GM18858 (cell line): ENCODE data around the gene CRTC2.

ENCODE experiments used
- ATAC-seq: cut with Tn5 transposase; IDR thresholded peaks from one replicate; pipeline ENCODE4 v1.9.1; 2021; ENCODE audit not compliant: unreplicated experiment

Gene CRTC2

GRCh38 chr1:153976819-153977249 is 18.4 kb upstream of the CRTC2 start:
- ATAC-seq, result no peak

DNA sequence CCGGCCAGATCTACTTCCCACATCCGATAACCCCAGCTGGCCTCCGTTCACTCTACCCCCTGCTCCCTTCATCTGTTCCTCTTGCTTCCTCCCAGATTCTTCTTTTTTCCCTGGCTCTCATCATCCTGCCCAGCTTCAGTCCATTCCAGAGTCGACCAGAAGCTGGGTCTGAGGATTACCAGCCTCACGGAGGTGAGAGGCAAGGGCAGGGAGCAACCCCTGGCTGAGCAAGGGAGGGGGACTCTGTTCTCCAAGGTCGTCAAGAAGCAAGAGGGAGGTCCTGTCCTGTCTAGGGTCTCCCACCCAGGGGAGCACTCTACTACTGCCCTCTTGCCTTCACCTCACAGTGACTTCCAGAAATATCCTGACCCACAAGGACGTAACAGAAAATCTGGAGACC is 15.1 kb upstream of the CRTC2 start:
- ATAC-seq, result no peak

DNA sequence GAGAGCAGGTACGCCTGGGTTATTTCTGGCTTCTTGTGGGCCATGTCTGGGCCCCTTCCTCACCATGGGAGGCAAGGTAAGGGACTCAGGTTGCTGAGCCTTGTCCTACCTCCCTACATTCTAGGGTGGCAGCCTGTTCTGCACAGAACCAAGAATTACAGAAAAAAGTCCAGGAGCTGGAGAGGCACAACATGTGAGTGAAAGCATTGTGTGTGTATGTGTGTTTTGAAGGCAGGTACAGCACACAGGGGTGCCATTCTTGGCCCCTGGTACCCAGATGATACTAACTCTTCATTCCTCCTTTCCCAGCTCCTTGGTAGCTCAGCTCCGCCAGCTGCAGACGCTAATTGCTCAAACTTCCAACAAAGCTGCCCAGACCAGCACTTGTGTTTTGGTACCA is 14.7 kb upstream of the CRTC2 start:
- no peak for ATAC-seq

DNA sequence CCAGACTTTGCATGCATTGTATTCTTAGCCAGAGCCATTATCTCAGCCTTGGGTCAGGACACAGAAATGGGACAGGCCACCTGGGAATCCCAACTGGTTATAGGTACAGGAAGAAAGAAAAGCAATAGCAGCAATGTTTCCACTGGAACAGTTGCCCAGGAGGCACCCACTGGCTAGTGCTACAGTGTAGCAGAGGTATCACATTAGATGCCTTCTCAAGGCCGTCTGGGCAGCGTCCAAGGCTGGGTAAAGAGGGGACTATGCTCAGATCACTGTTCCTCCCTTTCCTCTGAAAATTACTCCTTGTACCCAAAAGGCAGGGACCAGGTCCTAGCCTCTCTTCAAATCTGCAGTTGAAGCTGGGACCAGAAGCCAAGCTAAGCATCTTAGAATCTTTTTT is 11.9 kb upstream of the CRTC2 start:
- no peak for ATAC-seq

DNA sequence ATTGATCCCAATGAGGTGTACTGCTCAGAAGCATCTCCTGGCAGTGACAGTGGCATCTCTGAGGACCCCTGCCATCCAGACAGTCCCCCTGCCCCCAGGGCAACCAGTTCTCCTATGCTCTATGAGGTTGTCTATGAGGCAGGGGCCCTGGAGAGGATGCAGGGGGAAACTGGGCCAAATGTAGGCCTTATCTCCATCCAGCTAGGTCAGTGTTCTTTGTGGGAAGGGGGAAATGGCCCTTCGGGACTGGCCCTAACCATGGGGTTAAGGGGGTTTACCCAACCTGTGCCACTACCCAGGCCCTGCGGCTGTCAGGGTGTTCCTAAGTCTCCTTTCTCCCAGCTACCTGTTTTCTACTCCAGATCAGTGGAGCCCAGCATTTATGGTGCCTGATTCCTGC is 10.6 kb upstream of the CRTC2 start:
- no peak for ATAC-seq

DNA sequence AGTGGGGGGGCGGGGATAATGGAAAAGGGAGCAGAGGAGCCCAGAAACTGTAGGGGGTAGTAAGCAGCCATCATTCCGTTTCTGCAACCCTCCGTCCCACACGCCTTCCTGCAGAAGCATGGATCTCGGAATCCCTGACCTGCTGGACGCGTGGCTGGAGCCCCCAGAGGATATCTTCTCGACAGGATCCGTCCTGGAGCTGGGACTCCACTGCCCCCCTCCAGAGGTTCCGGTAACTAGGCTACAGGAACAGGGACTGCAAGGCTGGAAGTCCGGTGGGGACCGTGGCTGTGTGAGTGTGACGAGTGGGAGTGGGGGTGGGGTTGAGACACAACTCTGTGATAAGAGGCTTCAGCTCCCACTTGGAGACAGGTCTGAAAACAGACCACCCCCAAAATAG is 10.0 kb upstream of the CRTC2 start:
- no peak for ATAC-seq

DNA sequence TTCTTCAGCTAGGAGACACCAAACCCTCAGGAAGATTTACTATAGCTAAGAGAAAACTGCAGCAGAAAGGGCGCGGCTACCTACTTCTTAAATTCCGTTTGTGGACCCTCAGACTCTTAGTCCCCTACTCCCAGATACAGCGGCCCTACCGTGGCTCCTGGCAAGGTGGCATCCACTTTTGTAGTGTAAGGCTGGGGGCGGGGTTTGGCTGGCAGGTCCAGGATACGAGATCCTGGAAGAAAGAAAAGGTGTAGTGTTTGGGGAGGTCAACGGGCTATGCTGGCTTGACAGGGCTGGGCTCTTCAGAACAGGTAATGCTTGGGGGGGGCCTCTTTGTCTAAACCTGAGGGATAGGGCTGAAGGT is 9.6 kb upstream of the CRTC2 start:
- no peak for ATAC-seq

DNA sequence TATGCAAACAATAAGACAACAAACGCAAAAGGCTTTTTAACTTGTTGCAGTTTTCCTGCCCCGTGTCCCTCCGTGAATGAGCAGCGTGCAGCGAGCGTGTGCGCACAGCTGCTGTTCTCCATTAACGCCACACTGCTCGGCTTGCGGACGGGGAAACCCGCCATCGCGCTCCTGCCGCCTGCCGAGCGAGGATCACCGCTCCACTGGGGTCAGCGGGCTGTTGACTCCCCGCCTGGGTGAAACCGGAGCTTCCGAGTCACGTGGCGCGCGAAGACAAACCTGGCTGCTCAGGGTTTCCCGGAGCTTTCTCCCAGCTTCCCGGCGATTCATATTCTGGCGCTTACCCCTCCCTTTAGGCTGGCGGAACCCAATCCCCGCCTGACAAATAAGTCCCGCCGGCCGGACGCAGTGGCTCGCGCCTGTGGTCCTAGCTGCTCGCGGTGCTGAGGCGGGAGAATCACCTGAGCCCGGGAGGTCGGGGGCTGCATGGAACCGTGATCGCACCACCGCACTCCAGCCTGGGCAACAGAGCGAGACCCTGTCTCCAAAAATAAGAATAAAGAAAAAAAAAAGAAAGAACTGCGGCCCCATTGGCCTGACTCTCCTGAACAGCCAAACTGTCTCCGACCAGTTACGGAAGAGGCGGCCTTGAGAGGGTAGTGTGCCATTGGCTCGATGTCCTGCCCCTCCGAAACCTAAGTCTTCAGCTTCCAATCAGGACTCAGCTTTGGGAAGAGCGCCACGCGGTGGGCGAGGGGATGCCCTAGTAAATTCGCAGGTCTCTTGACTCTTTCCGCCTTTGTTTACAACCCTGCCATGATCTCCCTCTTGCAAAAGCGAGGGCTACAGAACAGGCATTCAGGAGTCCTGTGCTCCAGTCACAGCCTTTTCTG is 8.9 kb upstream of the CRTC2 start, which contains the start of gene CREB3L4:
Gene CREB3L4, plus strand, starts transcription at position 796 of the 893 bp plus-strand sequence. CDS start 624 bp downstream, outside the sequence.
- ATAC-seq, result peak; percentile 61

- ATAC-seq, result no peak
Observed at GRCh38 chr1:153963850-153964331, 5.5 kb upstream of the CRTC2 start.

GRCh38 chr1:153963030-153963849 is 4.8 kb upstream of the CRTC2 start, which contains the start of gene SLC39A1:
SLC39A1 (minus strand) TSS chr1:153963537; CDS start chr1:153962715, 822 bp downstream.
- peak; percentile 32 for ATAC-seq

GRCh38 chr1:153962088-153963029 is 3.9 kb upstream of the CRTC2 start:
- no peak for ATAC-seq

DNA sequence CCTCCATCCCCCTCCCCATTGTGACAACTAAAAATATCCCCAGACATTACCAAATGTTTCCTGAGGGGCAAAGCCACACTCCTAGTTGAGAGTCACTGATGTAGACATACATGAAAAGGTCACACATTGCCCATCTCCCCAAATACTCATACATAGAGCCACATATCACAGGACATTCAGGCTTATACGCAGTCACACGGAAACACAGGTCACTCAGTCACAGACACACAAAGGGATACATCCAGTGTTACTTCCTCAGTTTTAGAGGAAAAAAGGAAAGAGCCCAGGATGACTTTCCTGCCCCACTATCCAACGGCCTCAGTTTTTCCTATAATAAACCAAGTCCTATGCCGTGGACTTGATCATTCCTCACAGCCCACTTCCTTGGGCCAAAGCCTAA is 3.0 kb upstream of the CRTC2 start:
- ATAC-seq, result no peak

DNA sequence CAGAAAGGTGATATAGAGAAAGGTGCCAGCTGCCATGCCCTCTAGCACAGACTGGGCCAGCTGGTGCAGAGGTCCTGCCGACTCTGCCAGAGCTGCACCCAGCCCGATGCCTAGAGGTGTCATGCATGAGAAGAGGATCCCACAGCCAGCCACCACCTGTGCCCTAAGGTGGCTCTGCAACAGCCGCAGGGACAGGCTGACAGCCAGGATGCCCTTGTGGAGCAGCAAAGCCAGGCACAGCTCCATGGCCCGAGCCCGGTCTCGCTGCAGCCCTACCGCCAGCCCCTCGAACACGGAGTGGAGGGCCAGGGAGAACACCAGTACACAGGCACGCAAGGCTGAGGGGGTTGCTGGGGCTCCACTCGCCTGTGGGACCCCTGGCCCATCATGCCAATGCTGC is 1.8 kb upstream of the CRTC2 start:
- no peak for ATAC-seq

DNA sequence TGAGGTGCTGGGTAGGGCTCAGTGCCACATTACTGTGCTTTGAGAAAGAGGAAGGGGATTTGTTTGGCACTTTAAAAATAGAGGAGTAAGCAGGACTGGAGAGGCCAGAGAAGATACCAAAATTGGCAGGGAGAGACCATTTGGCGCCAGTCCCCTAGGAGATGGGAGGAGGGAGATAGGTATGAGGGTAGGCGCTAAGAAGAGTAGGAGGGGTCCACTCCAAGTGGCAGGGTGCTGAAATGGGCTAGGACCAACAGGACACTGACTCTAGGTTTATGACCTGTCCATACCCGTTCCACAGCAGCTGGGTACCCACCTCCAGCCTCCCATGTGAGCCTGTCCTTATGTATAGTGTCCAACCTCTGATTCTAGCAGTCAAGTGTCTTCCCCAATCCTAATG is 1.0 kb upstream of the CRTC2 start:
- ATAC-seq, result no peak

GRCh38 chr1:153958961-153959260 is 499 bp upstream of the CRTC2 start:
- ATAC-seq, result no peak

- no peak for ATAC-seq
Observed at GRCh38 chr1:153957744-153958110, 685 bp downstream of the CRTC2 start.

DNA sequence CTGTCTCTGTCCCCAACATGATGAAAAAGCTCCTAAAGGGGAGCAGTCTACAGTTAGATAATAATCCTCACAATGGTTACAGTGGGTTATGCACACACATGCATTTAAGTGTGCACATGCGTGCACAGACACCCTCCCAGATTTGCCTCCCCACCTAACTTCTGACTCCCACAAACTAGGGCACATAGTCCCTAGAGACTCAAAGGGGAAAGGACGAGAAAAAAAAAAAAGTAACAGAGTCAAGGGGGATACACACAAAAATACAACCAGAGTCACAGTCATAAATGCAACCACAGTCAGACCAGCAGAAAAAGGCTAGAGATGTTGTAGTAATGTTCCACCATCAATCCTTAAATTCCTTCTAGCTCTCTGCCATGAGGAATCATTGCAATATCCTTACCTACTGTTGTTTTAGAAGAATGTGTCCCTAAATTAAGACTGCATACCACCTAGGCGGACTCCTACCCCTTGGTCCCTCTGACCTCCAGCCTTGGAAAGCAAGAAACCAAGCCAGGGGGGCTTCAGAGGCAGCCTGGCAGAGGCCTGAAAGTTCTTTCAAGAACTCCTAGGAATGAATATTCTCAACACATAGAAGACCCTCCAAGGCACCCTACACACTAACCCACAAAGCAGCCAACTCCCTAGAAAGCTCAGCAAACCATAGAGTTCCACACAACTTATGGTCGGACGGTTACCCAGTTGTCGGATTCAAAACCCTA is 1.3 kb downstream of the CRTC2 start:
- no peak for ATAC-seq

GRCh38 chr1:153954826-153955225 is 3.6 kb downstream of the CRTC2 start:
- no peak for ATAC-seq

GRCh38 chr1:153953859-153954365 is 4.5 kb downstream of the CRTC2 start:
- no peak for ATAC-seq

DNA sequence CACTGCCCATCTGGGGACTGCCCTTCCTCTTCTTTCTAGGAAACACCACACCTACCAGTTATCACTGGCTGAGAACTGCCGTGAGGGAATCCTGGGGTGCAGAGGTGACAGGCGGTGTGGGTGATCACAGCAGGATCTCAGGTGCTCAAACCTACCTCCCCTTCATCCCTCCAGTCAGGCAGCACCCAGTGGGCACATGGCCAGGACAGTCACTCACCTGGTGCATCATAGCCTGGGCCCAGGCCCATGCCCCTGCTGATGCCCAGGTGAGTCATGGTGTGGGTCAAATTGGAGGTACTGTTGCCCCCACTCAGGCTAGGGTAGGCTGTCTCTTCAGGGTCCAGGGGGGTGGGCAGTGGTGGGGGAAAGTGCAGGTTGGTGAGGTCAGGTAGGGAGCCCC is 6.6 kb downstream of the CRTC2 start:
- ATAC-seq, result no peak
